NCI-H146 treated with DMSO at 0.1 percent for 48 hours (cell line): Measurements from ENCODE around the gene ZCCHC7.

Experiments used
- DNase-seq: peaks from one replicate; lab custom pipeline; 2025; ENCODE audit not compliant: unreplicated experiment; lab: John Stamatoyannopoulos, UW

Gene ZCCHC7

DNA sequence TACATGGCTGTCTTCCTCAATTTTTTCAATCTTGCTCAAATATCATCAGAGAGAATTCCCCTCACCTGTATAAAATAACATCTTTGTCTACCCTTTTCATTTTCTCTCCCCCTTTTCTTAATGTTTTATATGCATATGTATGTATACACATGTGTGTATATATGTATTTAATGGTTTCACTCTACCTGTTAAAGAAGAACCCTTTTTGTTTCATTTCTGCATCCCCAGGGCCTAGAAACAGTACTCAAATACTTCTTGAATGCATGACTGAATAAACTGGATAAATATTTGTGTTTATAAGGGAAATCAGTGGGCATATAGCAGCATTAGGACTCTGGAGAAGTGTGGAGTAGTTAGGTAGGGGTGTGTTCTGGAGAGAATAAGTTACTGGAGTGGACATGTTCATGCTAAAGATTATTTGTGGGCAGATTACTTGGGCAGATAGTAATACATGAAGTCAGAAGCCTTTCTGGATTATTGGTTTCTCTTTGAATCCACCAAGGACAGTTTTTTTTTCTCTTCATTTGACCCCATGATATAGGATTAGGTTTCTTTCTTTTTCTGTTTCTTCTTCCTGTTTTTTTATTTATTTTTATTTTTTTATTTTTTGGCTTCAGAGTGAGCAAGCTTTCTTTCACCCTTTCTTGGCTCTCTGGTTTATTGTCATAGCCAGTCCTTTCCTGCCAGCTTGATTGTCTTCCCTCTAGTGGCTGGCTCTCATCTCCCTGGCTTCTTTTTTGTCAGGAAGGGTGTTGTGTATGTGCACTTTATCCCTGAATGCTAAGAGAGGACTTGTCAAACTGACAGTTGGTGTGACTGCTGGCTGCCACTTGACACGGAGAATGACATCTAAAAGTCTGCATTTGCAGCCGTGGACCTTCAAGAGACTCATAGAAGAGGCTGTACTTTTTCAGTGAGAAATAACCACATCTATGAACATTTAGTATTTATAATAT is 89.3 kb downstream of the ZCCHC7 start:
- no peak for DNase-seq

DNA sequence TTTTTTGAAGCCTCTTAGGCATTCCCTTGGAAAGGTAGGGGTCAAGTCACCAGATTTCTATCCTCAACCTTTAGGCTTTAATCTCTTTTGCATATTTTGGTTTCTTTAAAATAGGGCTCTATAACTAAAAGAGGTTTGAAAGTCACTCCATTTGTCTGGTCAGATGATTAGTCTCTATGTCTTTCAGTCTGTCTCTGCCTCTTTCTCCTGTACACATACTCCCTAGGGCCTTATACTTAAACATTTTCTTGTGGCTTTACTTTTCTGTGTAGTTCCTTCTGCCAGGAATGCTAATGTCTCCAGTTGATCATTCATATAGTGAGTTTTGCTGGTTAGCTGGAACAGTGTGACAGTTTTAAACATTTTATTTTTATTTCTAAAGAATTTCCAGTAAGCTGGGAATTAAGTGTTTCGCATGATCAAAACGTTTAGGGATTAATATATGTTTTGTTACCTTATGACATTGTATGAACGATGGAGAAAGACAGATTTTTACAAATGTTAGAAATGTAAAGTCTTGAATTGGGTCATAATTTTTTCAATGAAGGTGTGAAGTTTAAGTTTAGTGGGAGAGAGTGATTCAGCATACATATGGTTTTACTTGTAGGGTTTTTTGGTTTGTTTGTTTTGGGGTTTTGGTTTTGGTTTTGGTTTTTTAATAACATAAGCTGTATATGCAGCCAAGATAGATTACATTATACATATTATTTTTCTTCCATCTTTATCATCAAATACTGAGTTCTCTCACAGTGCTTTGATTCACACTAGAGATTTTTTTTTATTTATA is 90.6 kb downstream of the ZCCHC7 start:
- no peak for DNase-seq

DNA sequence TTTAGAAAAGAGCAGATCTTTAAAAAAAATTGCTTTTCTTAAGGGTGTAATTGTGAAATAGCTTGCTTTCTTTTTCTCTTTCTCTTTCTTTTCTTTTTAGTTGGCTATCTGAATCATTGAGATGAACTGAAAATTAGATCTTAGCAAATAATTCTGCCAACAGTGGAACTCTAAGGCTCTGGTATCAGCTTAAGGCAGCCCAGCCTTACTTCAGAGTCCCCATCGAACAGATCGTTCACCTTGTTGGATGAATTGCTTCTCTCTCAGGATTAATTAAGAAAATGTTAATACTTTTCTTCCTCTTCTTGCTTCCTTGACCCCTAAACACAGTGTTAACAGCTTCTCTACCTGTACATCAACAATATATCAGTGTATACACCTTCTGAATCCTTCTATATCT is 92.1 kb downstream of the ZCCHC7 start:
- DNase-seq: no peak

DNA sequence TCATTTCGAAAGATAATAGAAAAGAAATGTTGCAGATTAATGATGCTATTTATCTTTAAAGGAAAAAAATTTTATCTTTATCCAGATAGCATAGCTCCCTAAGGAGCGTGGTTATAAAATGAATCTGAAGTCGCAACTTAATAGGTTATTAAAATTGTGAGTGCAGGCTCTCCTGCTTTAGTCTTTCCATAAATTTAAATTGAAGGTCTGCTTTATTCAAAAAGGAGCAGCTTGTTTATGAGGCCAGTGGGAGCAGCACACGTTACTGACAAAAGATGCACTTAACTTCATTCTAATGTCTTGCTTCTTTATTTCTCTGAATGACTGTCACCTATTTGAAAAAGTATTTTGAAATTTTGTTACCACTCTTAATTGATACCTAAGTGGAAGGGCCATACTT is 95.0 kb downstream of the ZCCHC7 start:
- no peak for DNase-seq

DNA sequence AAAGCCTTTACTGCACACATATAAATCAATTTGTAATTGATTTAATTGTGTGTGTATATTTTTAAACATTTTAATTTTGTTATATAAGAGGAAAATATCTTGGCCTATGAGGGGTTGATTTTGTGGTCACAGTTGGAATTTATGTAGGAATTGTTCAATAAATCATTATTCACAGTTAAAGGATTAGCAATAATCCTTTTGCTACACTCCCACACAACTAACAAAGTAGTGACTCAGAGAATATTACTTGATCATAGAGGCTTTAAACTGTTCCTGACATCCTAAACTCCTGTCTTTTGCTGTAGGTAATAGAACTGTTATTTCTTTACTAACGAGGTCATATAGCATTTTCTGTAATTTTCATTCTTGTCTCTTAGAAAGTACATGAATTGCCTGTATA is 95.5 kb downstream of the ZCCHC7 start:
- no peak for DNase-seq

DNA sequence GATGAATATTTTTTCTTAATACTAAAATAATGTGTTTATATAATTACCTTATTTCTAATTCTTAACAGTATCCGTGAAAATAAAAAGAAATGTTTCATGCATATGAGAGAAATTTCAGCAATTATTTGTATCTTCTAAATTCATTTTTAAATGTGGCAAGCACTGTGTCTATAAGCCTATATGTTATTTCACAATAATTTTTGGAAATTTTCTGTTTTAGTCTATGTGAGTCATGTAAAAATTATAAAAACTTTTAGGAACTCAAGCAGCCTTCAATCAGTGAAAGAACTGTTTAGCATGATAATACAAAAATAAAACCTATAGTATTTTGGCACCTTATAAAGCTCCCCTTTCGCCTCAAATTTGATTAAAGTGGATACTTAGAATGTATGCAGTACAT is 96.8 kb downstream of the ZCCHC7 start:
- DNase-seq: no peak

DNA sequence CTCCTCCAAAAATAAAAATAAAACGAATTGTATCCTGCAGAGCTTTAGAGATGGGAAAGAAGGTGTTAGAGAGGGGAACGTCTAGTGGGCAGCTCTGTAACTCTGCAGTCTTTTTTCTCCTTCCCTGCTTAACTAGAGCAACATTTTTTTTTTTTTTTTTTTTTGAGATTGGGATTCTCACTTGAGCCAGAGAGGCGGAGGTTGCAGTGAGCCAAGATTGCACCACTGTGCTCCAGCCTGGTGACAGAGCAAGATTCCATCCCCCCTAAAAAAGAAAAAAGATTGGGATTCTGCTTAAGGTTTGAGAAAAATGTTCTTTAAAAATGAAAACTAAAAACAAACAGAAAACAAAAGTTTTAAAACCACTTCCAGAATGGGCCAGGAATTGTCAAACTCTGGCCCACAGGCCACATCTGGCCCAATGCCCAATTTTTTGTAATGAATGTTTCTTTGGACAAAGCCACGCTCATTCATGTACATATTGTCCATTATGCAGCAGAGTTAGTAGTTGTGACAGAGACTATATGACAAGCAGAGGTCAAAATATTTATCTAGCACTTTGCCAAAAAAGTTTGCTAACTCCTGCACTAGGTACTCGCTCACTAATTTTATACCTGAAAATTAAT is 98.5 kb downstream of the ZCCHC7 start:
- DNase-seq: no peak

DNA sequence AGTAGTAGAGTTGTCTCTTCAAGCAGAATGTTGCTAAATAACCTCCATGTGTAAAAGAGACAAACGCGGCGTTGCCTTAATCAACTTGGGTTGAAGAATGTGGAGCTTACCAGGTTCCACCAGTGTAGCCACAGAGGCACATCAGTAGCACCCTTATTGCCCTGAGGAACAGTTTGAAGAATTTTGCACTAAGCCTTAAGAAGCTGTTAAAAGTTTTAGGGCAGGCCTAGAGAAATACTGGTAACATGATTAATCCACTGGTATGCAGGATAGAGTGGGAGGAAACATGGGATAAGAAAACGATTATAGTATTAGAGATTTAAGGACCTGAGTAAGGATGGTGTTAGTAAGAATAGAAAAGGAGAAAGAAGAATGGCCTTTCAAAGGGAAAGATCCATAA is 100.6 kb downstream of the ZCCHC7 start:
- DNase-seq: no peak

DNA sequence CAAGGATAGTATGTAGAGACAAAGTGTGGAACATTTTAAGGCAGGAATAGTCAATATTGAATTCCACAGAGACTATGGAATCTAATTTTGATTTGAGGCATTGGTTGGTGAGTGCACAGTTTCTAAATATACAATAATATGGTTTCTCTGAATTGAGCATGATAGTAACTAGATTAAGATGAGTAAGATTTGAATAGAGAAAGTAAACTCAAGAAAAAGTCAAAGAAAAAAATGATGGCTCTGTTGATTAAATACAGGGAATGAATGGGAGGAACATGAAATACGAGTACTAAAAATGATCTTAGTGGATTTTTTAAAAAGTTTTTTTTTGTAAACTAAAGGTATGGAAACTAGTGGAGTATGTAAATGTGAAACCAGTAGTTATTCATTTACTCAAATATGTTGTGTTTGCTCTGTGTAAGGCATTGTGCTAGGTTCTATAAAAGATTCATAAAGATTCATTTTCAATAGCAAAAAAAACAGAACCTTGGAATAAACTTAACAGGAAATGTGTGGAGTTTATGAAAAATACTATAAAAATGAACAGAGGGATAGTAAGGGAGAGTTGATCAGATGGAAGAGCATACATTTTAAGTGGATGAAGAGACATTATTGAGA is 101.2 kb downstream of the ZCCHC7 start:
- DNase-seq: no peak

DNA sequence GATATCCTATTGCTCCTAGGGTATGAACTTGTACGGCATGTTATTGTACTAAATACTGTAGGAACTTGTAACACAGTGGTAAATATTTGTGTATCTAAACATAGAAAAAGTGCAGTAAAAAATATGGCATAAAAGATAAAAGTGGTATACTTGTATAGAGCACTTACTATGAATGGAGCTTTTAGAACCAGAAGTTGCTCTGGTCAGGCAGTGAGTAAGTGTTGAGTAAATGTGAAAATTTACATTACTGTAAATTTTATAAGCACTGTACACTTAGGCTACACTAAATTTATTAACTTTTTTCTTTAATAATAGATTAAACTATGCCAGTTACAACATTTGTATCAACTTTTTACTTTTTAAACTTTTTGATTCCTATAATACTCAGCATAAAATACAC is 109.1 kb downstream of the ZCCHC7 start:
- no peak for DNase-seq

DNA sequence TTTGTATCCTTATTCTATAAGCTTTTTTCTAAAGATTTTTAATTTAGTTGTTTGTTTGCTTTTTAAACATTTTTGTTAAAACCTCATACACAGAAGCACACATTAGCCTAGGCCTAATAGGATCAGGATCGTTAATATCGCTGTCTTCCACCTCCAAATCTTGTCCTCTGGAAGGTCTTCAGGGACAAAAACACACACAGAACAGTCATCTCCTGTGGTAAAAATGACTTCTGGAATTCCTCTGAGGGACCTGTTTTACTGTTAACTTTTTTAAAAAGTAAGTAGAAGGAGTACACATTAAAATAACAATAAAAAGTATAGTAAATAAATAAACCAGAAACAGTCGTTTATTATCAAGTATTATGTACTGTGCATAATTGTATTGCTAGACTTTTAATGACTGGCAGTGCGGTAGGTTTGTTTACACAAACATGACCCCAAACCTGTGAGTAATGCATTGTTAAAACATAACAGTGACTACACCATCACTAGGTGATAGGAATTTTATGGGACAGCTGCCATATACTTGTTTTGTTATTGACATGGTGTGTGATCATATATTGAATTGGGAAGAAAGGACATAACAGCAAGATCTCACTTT is 109.6 kb downstream of the ZCCHC7 start:
- DNase-seq: no peak

DNA sequence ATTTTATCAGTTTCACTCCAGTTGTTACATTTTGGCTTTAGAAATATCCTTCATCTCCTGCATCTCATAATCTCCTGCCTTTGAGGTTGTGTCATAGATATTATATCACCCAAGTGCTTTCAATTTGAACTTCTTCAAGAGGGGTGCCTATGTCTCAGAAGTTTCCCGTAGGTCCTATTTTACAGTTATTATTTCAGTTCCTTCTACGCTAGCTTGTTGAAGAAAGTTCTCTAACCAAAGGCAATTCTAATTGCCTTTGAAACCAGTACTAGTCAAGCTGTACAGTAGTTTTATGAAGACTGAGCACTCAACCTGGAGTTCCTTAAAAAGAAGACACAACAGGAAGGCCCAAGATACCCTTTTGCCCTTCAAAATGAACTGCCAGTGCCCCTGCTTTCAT is 116.4 kb downstream of the ZCCHC7 start:
- no peak for DNase-seq

DNA sequence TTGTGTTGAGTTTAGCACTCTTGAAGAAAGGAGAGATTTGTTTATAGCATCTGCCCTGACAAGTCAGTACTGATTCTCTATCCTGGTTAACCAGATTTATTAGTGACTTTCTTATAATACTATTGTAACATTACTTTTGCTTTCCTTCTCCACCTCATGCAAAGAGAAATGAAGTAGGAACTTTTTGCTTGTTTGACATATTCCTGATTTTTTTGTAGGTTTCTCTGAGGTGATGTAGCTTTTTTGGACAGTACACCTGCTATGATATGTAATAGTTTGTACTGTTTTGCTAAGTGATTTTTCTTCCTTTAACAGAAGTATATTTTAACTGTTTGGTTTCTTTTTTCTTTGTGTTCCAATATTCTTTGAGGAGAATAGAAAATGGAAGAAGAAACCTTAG is 117.7 kb downstream of the ZCCHC7 start:
- DNase-seq: no peak

DNA sequence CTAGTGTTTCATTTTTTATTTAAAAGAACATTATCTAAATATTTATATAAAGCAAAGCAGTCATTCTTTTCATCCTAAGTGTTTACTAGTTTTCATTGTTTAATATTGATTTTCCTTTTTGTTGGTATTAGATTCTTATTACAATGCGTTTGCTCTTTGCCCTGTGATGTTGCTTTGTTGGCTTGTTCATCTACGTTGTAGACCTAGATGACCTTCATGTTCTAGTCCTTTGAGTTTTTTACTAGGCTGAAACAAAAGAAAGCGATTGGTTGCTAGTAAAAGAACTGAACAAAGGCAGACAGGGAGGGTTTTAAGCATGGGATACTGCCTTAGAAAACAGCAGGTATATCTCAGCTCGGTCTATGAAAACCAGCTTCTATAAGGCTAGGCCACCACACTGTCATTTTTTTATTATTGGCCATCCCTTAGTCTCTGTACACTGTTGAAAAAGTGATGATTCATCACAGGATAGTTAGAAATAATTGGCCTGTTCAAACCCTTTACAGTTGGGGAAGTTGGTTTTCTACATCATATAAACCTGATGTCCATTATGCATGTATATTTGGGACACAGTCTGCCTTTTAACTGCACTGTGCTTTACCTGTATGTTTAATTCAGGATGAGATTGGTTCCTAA is 119.0 kb downstream of the ZCCHC7 start:
- peak; percentile 83 for DNase-seq

DNA sequence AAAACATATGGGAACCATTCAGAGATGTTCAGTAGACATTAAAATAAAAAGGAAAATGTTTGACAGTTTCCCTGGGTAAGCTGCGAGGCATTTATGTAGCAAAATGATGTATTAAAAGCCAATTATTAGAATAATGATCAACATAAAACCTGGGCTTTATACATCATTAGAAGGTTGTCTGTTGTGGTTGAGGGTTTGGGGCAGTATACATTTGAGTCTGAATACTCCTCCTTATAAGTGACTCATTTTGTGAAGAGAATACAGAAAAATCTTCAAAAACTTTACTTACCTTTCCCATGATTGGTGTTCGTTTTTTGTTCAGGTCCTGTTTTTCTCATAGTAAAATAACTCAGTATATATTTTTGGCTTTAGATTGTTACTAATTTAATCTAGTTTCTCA is 119.5 kb downstream of the ZCCHC7 start:
- DNase-seq: no peak

DNA sequence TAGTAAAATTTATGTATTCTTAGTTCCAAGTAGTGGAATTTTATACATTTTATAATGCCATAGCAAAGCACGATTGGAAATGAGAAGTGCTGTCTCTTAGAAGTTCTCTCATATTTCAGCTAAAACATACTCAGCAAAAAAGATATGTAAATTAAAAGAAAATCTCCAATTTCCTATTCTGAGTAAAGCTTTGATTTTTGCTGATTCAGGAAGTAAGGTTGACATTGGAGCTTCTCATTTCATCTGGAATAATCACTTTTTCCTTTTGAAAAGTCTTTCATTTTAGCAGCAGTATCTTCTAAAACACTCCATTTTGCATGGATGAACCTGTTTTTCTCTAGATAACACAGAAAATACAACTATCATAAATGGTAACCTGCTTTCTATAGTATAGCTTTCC is 121.0 kb downstream of the ZCCHC7 start:
- no peak for DNase-seq

DNA sequence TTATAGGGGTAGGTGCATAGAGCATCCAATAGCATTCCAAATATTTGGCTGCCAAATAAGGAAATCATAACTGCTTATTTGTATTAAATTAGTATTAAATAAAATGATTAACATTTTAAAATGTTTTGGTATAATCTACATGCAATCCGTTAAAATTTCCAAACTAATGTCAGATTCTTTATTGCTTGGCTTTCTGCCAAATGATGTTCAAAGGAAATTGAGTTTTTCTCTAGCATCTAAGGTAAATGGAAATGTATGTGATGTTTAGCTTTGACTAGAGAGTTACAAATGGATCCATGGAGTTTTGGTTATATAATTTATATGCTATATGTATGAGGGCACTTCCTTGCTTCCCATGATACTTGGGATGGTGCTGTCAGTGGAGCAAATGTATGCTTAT is 121.7 kb downstream of the ZCCHC7 start:
- DNase-seq: no peak

DNA sequence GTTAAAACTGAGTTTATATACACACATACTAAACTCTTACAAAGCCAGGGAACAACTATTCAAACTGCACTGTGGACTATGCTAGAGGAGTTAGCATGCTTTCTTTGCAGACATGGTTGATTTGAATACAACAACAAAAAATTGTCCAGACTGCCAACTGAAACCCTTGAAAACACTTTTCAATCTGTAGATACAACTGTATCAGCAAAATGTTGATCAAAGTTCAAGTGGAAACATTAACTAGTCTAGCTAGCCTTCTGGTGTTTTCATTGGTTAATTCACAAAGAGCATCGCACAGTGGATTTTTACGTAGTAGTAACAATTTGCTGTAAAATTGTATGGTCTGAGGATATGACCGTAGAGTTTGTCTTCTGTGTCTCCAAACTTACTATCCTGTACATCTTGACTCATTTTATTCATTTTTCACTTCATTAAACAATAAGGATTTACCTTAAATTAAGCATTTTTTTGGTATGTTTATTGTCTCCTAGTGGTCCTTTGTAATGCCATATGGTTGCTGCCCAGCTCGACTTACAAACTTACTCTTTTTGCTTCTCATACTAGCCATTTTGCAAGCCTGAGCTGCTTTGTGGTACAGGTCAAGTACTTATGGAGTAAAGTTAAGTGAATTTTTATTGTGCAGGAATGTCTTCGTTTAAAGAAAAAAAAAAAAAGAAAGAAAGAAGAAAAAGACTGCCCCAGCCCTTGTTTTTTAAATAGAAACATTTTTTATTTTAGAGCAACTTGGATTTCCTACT is 123.4 kb downstream of the ZCCHC7 start:
- DNase-seq: no peak

DNA sequence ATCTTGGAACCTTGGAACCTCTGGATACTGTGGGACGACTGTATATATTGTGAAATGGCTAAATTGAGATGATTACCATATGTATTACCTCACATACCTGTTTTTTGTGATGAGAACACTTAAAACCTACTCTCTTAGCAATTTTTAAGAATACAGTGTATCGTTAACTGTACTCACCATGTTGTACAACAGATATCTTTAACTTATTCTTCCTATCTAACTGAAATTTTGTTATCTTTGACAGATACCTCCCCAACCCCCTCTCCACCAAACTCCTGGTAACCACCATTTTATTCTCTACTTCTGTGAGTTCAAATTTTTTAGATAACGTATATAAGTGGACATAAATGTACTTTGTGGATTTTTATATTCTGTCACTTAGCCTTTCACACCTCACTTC is 126.5 kb downstream of the ZCCHC7 start:
- DNase-seq: no peak

DNA sequence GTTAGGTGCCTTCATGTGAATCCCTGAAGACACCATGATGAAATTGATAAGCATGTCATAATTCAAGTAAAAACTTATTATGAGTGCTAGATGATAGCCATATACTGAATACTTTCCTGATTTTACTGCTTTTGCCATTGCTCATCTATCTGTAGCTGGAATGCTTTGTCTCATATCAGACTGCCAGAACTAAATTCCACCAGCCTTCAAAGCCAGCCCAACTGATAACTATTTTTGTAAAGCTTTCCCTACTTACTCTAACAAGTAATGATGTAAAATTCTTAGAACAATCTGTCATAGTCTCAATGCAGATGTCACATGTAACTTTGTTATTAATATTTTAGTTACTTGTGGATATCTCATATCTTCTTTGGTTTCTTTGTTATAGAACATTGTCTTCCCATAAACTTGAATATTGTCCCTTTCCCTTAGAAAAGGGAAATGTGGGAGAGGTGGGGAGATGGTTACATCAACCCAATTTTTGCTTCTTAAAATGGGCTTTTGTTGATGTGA is 128.3 kb downstream of the ZCCHC7 start:
- no peak for DNase-seq
